ENCODE results near the gene CPT1B.

DNA sequence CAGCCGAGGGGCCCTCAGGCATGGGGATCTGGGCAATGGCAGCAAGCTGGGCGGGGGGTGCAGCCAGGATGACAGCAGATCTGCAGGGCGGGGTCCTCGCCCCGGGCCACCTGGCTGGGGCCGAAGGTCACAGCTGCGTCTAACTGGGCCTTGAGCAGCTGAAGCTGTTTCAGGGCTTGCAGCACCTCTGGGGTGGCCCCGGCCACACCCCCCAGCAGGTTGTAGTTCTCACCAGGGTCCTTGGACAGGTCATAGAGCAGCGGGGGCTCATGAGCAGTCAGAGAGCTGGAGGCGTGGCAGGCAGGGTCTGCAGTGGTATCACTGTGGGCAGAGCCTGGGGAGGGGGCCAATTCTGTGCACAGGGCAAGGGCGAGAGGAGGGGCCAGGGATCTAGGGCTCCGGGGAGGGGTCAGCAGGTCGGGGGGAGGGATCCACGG lies 46.9 kb upstream of the CPT1B start:
- TF ChIP-seq, protein P1, sequence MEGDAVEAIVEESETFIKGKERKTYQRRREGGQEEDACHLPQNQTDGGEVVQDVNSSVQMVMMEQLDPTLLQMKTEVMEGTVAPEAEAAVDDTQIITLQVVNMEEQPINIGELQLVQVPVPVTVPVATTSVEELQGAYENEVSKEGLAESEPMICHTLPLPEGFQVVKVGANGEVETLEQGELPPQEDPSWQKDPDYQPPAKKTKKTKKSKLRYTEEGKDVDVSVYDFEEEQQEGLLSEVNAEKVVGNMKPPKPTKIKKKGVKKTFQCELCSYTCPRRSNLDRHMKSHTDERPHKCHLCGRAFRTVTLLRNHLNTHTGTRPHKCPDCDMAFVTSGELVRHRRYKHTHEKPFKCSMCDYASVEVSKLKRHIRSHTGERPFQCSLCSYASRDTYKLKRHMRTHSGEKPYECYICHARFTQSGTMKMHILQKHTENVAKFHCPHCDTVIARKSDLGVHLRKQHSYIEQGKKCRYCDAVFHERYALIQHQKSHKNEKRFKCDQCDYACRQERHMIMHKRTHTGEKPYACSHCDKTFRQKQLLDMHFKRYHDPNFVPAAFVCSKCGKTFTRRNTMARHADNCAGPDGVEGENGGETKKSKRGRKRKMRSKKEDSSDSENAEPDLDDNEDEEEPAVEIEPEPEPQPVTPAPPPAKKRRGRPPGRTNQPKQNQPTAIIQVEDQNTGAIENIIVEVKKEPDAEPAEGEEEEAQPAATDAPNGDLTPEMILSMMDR (IDR thresholded peaks at IDR 0.05 in 2 of 3, conservative IDR thresholded peaks at IDR 0.05 in 1 of 3; ENCODE audit: control insufficient read depth in 2 of 3, extremely low read depth in 1 of 3, insufficient read depth in 1 of 3, low read depth in 3 of 3, low read length in 3 of 3), result no peak
- TF ChIP-seq, protein P2, sequence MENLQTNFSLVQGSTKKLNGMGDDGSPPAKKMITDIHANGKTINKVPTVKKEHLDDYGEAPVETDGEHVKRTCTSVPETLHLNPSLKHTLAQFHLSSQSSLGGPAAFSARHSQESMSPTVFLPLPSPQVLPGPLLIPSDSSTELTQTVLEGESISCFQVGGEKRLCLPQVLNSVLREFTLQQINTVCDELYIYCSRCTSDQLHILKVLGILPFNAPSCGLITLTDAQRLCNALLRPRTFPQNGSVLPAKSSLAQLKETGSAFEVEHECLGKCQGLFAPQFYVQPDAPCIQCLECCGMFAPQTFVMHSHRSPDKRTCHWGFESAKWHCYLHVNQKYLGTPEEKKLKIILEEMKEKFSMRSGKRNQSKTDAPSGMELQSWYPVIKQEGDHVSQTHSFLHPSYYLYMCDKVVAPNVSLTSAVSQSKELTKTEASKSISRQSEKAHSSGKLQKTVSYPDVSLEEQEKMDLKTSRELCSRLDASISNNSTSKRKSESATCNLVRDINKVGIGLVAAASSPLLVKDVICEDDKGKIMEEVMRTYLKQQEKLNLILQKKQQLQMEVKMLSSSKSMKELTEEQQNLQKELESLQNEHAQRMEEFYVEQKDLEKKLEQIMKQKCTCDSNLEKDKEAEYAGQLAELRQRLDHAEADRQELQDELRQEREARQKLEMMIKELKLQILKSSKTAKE (IDR thresholded peaks at IDR 0.05; ENCODE audit: low read depth, poor library complexity, severe bottlenecking), result no peak
